ENCODE measurements around the gene GMCL1. TPM values are rescaled to one million over a fixed set of nuclear protein-coding genes. Genes with fewer than 3 reads are reported as not detected.
A peak's percentile ranks its signal among the peaks of the same experiment; 100 is the strongest.
"Not testable (repeated sequence)": the region's sequence is repeated elsewhere in the genome, so short reads cannot be mapped to it uniquely, and the experiment has no call there.

The GMCL1 gene
- total RNA-seq, 1 experiment from 2014 or later: 75.3 TPM

DNA sequence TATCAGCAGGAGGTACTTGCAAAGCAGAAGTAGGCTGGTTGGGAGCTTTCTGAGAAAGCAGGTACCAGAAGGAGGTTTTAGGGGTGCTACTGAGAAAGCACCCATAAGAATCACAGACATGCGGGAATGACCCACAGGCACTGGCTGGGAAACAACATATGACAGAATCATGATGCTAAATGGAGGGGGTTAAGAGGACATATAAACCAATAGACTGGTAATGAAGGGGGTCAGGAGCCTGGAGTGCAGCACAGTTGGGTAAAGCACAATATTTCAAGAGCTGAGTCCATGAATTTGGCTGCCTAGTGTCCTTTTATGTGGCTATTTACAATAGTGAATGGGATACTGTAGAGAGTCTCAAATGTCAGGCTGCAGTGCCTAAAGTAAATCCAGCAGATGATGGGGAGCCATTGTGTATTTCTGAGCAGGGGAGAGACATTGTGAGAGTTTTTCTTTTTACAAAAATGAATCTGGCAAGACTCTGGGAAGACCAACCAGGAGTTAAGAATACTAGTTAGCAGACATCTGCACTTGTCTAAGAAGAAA, 27.6 kb upstream of the GMCL1 start:
- Histone ChIP-seq H3K9ac (ENCODE audit: low read length) (no peak overlapping the region), H3K4me2 (ENCODE audit: low read depth, low read length, poor library complexity, severe bottlenecking) (no peak overlapping the region), H2AFZ (ENCODE audit: low read length) (no peak overlapping the region), H3K4me1 (ENCODE audit: low read length) (peaks cover 29% of the 10 kb centered on the region), H3K9me2 (replicated peaks; ENCODE audit: insufficient read depth, low read length) (no peaks in the 10 kb centered on the region), H3K79me2 (ENCODE audit: low read length) (no peaks in the 10 kb centered on the region), H3K27ac (ENCODE audit: low read length) (no peak overlapping the region), H4K20me1 (ENCODE audit: insufficient read depth, low read depth, low read length) (no peaks in the 10 kb centered on the region), H3K27me3 (ENCODE audit: low read length) (no peaks in the 10 kb centered on the region; the same call in 1 of the 2 replicates), H3K9me3 (ENCODE audit: low read length) (no peaks in the 10 kb centered on the region), H3K4me3 (ENCODE audit: low read length) (no peak overlapping the region), H3K36me3 (ENCODE audit: insufficient read depth, low read length) (no peaks in the 10 kb centered on the region)
- no peak for DNase-seq

DNA sequence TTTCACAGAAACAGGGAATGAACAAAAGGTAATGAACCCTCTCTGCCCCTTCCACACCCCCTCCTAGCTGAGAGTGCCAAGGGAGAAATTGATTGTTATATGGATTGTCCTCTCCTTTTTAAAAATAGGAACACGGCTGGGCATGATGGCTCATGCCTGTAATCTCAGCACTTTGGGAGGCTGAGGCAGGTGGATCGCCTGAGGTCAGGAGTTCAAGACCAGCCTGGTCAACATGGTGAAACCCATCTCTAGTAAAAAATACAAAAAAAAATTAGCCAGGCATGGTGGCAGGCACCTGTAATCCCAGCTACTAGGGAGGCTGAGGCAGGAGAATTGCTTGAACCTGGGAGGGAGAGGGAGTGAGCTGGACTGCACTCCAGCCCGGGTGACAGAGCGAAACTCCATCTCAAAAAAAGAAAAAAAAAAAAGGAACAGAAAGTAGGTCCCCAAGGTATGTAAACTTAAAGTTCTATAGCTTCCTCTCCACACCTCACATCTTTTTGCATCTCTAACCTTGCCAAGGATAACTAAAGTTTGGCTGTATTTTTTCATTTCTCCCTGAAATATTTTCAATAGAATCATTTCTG, 26.6 kb upstream of the GMCL1 start:
- not testable (repeated sequence) for H4K20me1 ChIP-seq (ENCODE audit: insufficient read depth, low read depth, low read length); H3K36me3 ChIP-seq (ENCODE audit: insufficient read depth, low read length); H3K9me2 ChIP-seq (replicated peaks; ENCODE audit: insufficient read depth, low read length); H3K4me3 ChIP-seq (ENCODE audit: low read length); H3K79me2 ChIP-seq (ENCODE audit: low read length); H3K9ac ChIP-seq (ENCODE audit: low read length); H3K27me3 ChIP-seq (ENCODE audit: low read length); H3K9me3 ChIP-seq (ENCODE audit: low read length)
- peaks cover 29% of the 10 kb centered on the region for H3K4me1 ChIP-seq (ENCODE audit: low read length)
- peak; percentile 85 for DNase-seq
- H3K4me2 ChIP-seq (ENCODE audit: low read depth, low read length, poor library complexity, severe bottlenecking): peak overlapping the region; percentile 62
- H3K27ac ChIP-seq (ENCODE audit: low read length): peak overlapping the region; percentile 44
- H2AFZ ChIP-seq (ENCODE audit: low read length): peak overlapping the region; percentile 58; the same call in 1 of the 2 replicates

DNA sequence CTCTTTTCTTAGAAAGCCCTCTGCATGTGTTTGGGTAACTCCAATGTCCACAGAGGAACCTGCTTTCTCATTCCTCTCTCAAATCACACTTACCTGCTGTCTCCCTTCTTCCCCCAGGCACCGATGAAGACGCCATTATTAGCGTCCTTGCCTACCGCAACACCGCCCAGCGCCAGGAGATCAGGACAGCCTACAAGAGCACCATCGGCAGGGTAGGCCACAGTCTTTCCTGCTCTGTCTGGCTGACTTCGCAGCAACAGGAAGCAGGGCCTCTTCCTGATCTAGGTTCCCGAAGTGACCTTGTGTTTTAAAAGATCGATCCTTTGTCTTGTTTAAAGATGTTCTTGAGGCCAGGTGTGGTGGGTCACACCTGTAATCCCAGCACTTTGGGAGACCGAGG, 25.0 kb upstream of the GMCL1 start:
- no peaks in the 10 kb centered on the region for H3K36me3 ChIP-seq (ENCODE audit: insufficient read depth, low read length)
- H3K4me1 ChIP-seq (ENCODE audit: low read length): peaks cover 14% of the 10 kb centered on the region
- no peaks in the 10 kb centered on the region for H3K79me2 ChIP-seq (ENCODE audit: low read length)
- no peaks in the 10 kb centered on the region for H3K27me3 ChIP-seq (ENCODE audit: low read length)
- DNase-seq: no peak
- no peak overlapping the region for H3K27ac ChIP-seq (ENCODE audit: low read length)
- H3K4me3 ChIP-seq (ENCODE audit: low read length): no peak overlapping the region
- H3K9ac ChIP-seq (ENCODE audit: low read length): no peak overlapping the region
- no peaks in the 10 kb centered on the region for H3K9me3 ChIP-seq (ENCODE audit: low read length)
- H4K20me1 ChIP-seq (ENCODE audit: insufficient read depth, low read depth, low read length): no peaks in the 10 kb centered on the region
- H2AFZ ChIP-seq (ENCODE audit: low read length): no peak overlapping the region
- H3K4me2 ChIP-seq (ENCODE audit: low read depth, low read length, poor library complexity, severe bottlenecking): no peak overlapping the region
- H3K9me2 ChIP-seq (replicated peaks; ENCODE audit: insufficient read depth, low read length): no peaks in the 10 kb centered on the region

DNA sequence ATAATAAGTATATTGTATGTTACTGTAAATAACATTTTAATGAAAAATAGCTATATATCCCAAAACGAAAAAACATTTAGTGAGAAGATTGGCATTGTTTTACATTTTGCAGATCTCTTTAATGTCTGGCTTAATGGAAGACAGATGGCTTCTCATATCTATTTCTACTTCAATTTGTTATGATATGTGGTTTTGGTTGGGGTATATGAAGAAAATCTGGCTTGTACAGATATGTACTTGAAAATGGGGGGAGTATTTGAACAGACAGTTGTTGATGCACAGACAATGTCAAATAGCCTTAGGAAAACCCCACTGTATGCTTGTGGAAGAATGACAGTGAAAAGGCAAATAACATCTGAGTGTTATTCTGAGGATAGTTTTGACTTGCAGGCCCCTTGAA, 23.6 kb upstream of the GMCL1 start:
- Histone ChIP-seq H3K4me3 (ENCODE audit: low read length) (no peak overlapping the region), H3K4me1 (ENCODE audit: low read length) (peaks cover 12% of the 10 kb centered on the region), H3K79me2 (ENCODE audit: low read length) (no peaks in the 10 kb centered on the region), H3K27ac (ENCODE audit: low read length) (no peak overlapping the region), H3K9ac (ENCODE audit: low read length) (no peak overlapping the region), H4K20me1 (ENCODE audit: insufficient read depth, low read depth, low read length) (no peaks in the 10 kb centered on the region), H3K27me3 (ENCODE audit: low read length) (no peaks in the 10 kb centered on the region), H3K9me3 (ENCODE audit: low read length) (no peaks in the 10 kb centered on the region), H3K9me2 (replicated peaks; ENCODE audit: insufficient read depth, low read length) (no peaks in the 10 kb centered on the region), H2AFZ (ENCODE audit: low read length) (no peak overlapping the region), H3K36me3 (ENCODE audit: insufficient read depth, low read length) (no peaks in the 10 kb centered on the region), H3K4me2 (ENCODE audit: low read depth, low read length, poor library complexity, severe bottlenecking) (no peak overlapping the region)
- no peak for DNase-seq

DNA sequence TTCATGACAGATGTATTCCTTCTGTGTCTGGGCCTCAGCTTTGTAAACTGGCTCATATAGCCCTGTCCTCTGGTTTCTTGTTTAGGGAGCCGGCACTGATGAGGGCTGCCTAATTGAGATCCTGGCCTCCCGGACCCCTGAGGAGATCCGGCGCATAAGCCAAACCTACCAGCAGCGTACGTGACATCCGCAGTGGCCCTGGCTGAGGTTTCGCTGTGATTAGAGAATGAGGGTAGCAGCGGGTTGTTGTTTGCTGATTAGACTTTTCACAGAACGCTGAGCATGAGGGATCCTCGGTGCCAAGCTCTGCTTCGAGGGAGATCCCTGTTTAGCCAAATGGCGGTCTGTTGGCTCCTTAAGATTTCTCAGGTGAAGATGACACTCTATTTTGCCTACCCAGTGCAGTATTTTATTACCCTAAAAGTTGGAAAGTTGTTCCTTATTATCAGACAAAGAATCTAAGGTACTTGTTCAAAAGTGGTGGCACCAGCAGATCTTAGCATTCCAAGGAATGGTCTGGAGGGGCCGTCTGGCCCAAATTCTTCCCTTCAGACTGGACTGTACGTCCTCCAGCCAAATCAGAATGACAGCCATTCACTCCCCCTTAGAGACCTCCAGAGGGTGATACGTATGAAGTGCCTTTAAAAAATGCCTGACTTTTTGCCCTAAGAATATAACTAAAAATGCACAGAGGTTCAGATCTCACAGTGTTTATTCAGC, 21.5 kb upstream of the GMCL1 start:
- H3K4me3 ChIP-seq (ENCODE audit: low read length): no peak overlapping the region
- no peaks in the 10 kb centered on the region for H3K9me2 ChIP-seq (replicated peaks; ENCODE audit: insufficient read depth, low read length)
- no peaks in the 10 kb centered on the region for H3K27me3 ChIP-seq (ENCODE audit: low read length)
- H2AFZ ChIP-seq (ENCODE audit: low read length): no peak overlapping the region
- DNase-seq: no peak
- no peaks in the 10 kb centered on the region for H3K79me2 ChIP-seq (ENCODE audit: low read length)
- H3K4me2 ChIP-seq (ENCODE audit: low read depth, low read length, poor library complexity, severe bottlenecking): no peak overlapping the region
- H3K36me3 ChIP-seq (ENCODE audit: insufficient read depth, low read length): no peaks in the 10 kb centered on the region
- peaks cover 8% of the 10 kb centered on the region for H3K4me1 ChIP-seq (ENCODE audit: low read length)
- H3K9ac ChIP-seq (ENCODE audit: low read length): no peak overlapping the region
- H3K27ac ChIP-seq (ENCODE audit: low read length): no peak overlapping the region
- H4K20me1 ChIP-seq (ENCODE audit: insufficient read depth, low read depth, low read length): no peaks in the 10 kb centered on the region
- no peaks in the 10 kb centered on the region for H3K9me3 ChIP-seq (ENCODE audit: low read length)

DNA sequence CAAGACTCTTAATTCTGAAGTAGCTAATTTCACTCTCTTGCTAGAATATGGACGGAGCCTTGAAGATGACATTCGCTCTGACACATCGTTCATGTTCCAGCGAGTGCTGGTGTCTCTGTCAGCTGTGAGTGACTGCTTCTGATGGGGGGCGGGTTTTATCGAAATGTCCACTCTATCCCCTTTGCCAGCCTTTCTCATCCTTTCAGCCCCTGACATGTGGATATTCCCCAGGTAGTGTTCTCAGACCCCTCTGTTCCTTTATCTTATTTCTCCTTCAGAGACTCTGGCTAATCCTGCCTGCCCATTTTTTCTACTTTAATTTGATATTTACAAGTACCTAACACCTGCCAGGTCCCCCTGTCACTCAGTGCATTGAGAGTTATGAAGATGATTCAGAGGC, 18.9 kb upstream of the GMCL1 start:
- no peaks in the 10 kb centered on the region for H3K4me1 ChIP-seq (ENCODE audit: low read length)
- no peaks in the 10 kb centered on the region for H3K27me3 ChIP-seq (ENCODE audit: low read length)
- no peak overlapping the region for H2AFZ ChIP-seq (ENCODE audit: low read length)
- H3K27ac ChIP-seq (ENCODE audit: low read length): no peak overlapping the region
- no peak for DNase-seq
- H3K9ac ChIP-seq (ENCODE audit: low read length): no peak overlapping the region
- H4K20me1 ChIP-seq (ENCODE audit: insufficient read depth, low read depth, low read length): no peaks in the 10 kb centered on the region
- no peak overlapping the region for H3K4me2 ChIP-seq (ENCODE audit: low read depth, low read length, poor library complexity, severe bottlenecking)
- H3K36me3 ChIP-seq (ENCODE audit: insufficient read depth, low read length): no peaks in the 10 kb centered on the region
- H3K79me2 ChIP-seq (ENCODE audit: low read length): no peaks in the 10 kb centered on the region
- no peaks in the 10 kb centered on the region for H3K9me2 ChIP-seq (replicated peaks; ENCODE audit: insufficient read depth, low read length)
- H3K9me3 ChIP-seq (ENCODE audit: low read length): no peaks in the 10 kb centered on the region
- no peak overlapping the region for H3K4me3 ChIP-seq (ENCODE audit: low read length)

DNA sequence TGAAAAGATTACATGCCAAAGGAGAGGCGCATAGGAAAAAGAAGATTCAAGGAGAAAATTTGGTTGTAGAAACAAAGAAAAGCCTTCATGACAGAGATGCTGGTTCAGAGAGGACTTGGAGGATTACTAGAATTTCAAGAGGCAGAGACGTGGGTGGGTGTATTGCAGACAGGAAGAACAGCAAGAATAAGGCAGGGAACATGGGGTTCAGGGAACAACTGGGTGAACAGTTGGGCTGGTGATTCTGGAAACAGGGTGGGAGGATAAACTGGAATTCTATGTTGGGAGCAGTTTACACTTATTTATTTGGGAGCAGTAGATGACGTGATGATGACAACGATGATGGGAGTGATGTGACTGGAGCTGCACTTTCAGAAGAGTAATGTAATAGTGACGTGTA, 18.4 kb upstream of the GMCL1 start:
- H4K20me1 ChIP-seq (ENCODE audit: insufficient read depth, low read depth, low read length): no peaks in the 10 kb centered on the region

DNA sequence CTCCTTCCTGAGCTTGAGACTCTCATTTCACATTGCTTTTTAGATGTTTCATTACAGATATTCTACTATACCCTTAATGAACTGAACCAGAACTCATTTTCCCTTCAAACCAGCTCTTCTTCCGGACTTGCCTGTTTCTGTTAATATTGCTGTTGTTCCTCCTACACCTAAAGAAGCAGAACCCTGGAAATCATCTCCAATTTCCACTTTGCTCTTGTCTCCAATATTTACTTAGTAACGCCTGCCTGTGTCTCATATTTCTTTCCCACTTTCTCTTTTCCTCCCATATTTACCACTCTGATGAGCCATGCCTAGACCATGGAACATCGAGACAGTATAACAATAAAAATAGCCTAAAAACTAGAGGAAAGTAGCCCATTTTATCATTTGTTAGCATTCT, 17.9 kb upstream of the GMCL1 start:
- no peak overlapping the region for H3K9ac ChIP-seq (ENCODE audit: low read length)
- no peaks in the 10 kb centered on the region for H3K36me3 ChIP-seq (ENCODE audit: insufficient read depth, low read length)
- H3K79me2 ChIP-seq (ENCODE audit: low read length): no peaks in the 10 kb centered on the region
- no peak overlapping the region for H3K4me3 ChIP-seq (ENCODE audit: low read length)
- no peaks in the 10 kb centered on the region for H3K9me3 ChIP-seq (ENCODE audit: low read length)
- H3K27ac ChIP-seq (ENCODE audit: low read length): no peak overlapping the region
- no peaks in the 10 kb centered on the region for H3K9me2 ChIP-seq (replicated peaks; ENCODE audit: insufficient read depth, low read length)
- H3K27me3 ChIP-seq (ENCODE audit: low read length): no peaks in the 10 kb centered on the region
- no peak for DNase-seq
- no peak overlapping the region for H2AFZ ChIP-seq (ENCODE audit: low read length)
- H3K4me2 ChIP-seq (ENCODE audit: low read depth, low read length, poor library complexity, severe bottlenecking): no peak overlapping the region
- no peaks in the 10 kb centered on the region for H3K4me1 ChIP-seq (ENCODE audit: low read length)
- no peaks in the 10 kb centered on the region for H4K20me1 ChIP-seq (ENCODE audit: insufficient read depth, low read depth, low read length)

More for the DNA sequence above, 18.4 kb upstream of the GMCL1 start:
- Histone ChIP-seq H3K9ac (ENCODE audit: low read length) (no peak overlapping the region), H3K9me2 (replicated peaks; ENCODE audit: insufficient read depth, low read length) (no peaks in the 10 kb centered on the region), H2AFZ (ENCODE audit: low read length) (no peak overlapping the region), H3K4me2 (ENCODE audit: low read depth, low read length, poor library complexity, severe bottlenecking) (no peak overlapping the region), H3K36me3 (ENCODE audit: insufficient read depth, low read length) (no peaks in the 10 kb centered on the region), H3K79me2 (ENCODE audit: low read length) (no peaks in the 10 kb centered on the region), H3K4me3 (ENCODE audit: low read length) (no peak overlapping the region), H3K27me3 (ENCODE audit: low read length) (no peaks in the 10 kb centered on the region), H3K4me1 (ENCODE audit: low read length) (no peaks in the 10 kb centered on the region), H3K9me3 (ENCODE audit: low read length) (no peaks in the 10 kb centered on the region), H3K27ac (ENCODE audit: low read length) (no peak overlapping the region)
- no peak for DNase-seq
